GM19238 (cell line): ENCODE data around the gene PEX3.
"Not testable (repeated sequence)": the region's sequence is repeated elsewhere in the genome, so short reads cannot be mapped to it uniquely, and the experiment has no call there.

Source experiments
- DNase-seq: peaks from one replicate; pipeline ENCODE4 v3.0.0; 2011; ENCODE audit warnings: low spot score; ENCODE audit not compliant: insufficient read length

The PEX3 gene

GRCh38 chr6:143505537-143505936, 54.9 kb downstream of the PEX3 start:
- no peak for DNase-seq

GRCh38 chr6:143506199-143506598, 55.6 kb downstream of the PEX3 start:
- DNase-seq = no peak

GRCh38 chr6:143506620-143507019, 56.0 kb downstream of the PEX3 start:
- DNase-seq = no peak

DNA sequence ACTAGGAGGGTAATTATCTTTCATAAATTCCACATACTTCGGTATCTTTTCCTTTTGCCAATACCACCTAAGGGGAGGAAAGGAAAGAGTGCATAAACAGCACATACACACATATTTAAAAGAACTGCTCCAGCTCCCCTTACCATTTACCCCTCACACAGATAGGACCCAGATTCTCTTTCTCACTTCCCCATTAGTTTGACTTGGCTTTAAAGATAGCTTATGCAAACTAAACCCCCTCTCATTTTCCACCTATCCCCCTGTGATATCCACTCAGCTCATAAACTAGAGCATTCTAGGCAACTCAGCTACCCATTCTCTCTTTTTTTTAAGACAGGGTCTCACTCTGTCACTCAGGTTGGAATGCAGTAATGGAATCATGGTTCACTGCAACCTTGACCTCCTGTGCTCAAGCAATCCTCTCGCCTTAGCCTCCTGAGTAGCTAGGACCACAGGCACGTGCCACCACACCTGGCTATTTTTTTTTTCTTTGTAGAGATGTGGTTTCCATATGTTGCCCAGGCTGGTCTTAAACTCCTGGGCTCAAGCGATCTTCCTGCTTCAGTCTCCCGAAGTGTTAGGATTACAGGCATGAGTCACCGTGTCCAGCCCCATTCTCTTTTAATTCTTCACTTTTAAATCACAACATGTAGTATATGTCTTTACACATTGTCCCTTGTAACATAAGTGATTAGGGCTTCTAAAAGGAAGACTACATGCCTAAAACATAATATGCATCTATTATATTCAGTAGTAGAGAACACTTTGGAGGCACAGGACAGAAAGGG, 56.9 kb downstream of the PEX3 start:
- DNase-seq = no peak

- not testable (repeated sequence) for DNase-seq
Measured at GRCh38 chr6:143510326-143510725, 59.7 kb downstream of the PEX3 start.

DNA sequence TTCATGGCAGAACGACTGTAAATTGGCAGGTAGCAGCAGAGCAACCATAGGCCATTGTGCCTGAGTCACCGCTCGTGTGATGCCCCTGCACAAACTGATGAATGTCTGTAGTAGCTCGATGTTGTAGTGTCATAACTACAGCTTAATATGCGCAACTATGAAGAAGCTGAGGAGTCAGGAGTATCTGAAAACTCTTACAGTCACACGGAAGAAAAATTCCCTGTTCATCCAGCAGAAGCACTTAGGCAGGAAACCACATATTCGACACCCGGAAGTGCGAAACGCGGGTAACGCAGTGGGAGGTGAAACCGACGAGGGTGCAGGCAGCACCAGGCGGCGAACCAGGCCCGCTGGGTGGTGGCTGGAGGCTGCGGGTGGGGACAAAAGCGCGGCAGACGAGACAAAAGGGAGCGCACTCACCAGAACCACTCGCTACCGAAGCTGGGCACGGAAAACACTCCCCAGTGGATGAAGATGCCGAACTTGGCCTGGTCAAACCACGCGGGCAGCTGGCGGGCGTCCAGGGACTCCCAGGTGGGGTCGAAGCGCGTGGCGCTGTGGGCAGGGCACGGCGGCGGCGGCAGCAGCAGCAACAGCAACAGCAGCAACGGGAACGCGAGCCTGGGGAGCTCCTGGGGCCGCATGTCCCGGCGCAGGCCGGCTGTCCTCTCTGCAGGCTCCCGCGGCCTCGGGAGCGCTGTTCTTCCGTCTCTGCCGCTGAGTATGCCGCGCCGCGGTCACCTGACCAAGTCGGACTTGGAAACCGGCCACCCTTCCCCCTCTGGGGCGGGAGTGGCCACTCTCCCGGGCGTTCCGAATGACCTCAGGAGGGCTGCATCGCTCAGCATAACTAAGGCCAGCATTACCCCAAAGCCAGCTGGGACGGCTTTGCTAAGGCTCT, 60.6 kb downstream of the PEX3 start, which contains the start of gene FUCA2:
TSS of gene FUCA2 (minus strand) at position 730 of the 901 bp plus-strand sequence. CDS start at position 644, 86 bp downstream.
- peak; percentile 54 for DNase-seq

DNA sequence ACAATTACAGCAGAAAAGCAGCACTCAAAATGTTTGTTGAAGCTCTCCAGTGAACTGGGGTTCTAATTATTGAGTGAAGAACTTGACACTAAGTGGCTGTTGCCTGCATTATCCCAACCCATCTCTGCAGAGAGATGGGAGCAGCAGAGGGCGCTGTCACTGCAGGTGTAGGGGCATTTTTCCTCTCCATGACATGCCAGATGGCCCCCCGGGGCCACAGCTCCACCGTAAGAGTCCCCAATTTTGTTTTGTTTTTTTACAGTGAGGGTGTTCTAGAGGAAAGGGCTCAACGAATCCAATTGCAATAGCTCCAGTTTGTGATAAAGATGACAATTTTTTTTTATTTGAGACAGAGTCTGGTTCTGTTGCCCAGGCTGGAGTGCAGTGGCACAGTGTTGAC, 62.8 kb downstream of the PEX3 start:
- DNase-seq = no peak

DNA sequence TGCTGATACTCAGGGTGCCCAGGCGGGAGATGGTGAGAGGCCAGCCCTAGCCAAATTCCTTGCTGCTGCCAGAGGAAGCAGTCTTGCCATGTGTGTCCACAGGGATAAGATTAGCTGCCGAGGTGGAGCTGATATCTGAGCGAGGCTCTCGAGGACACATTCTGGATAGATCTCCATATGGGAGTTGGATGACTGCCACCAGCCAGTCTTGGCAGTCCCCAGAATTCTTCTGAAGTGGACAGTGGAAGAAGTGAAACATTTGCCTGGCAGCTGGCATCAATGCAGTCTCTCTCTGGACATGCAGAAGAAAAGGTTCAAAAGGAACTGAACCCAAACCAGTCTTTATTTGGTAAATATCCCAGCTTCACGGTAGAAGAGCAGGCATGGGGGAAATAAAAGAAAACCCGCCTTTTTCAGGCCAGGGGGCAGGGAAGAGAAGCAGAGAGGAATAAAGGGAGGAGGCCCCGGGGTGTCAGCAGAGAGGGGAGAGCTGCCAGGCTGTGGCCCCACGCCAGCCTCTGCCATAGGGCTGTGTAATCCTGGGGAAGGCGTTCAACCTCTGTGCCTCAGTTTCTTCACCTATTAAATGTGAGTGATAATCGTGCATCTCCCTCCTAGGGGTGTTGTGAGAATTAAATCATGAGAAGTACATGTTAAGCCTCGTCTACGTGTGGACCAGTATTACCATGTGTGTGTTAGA, 64.6 kb downstream of the PEX3 start:
- DNase-seq = no peak

DNA sequence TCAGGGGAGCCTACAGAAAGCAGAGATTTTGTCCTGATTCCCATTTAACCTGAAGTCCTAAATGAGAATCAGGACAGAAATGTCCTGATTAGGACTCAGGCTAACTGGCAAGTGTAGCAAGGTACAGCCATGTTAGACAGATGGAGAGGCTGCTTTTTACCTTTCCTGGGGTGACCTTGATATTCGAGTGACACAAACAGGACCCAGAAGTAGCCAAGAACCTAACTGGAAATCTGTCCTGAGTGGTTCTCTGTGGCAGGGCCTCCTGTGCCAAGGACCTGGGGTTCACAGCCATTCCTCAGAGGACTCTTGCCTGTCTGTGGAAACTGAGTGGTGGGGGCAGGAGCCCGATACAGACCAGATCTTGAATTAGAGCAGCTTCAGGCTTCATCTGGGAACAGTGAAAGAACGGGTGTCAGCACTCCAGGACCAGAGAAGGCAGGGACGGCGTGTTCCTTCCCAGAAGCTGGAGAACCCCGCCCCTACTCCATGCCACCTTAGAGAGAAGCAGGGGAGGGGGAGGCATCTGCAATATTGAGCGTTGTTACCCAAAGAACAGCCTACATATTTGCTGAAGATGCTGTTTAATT, 65.3 kb downstream of the PEX3 start:
- DNase-seq = no peak

GRCh38 chr6:143516690-143517446, 66.3 kb downstream of the PEX3 start:
- DNase-seq = no peak

DNA sequence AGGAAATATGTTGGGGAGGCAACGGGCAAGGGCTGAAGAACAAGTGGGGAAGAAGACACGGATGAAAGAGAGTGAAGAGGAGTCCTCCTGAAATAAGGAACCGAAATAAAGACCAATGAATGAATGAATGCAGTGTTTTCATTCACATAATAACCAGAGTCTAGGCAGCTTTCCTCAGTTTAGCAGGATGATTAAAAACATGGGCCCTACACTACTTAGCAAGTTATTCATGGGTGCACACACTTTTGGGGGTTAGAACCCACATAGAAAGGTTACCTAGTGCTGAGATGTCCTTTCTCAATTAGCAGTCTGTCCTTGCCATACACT, 66.8 kb downstream of the PEX3 start:
- no peak for DNase-seq

GRCh38 chr6:143522039-143522600, 71.5 kb downstream of the PEX3 start:
- DNase-seq = no peak

DNA sequence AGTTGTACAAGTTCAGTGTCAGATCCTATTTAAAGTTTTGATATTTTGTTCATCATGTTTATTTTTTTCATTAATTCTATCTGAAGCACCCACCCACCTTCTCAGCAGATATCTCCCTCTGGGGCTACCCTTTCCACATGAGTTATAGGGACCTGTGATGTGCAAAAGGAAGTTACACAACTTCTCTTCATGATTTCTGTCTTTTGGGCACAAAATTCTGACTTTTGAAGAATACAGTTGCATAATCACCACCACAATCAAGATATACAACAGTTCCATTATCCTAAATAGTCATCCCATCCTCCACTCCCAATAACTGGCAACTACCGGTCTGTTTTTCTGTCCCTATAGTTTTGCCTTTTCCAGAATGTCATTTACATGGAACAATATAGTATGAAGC, 74.8 kb downstream of the PEX3 start:
- DNase-seq = no peak

DNA sequence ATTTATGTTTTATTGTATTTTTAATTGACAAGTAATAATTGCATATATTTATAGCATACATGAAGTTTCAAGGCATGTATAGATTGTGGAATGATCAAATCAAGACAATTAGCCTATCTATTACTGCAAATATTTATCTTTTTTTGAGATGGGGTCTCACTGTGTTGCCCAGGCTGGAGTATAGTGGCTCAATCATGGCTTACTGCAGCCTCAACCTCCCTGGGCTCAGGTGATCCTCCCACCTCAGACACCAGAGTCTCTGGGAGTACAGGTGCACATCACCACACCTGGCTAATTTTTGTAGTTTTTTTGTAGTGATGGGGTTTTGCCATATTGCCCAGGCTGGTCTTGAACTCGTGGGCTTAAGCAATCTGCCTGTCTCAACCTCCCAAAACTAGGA, 77.1 kb downstream of the PEX3 start:
- DNase-seq = no peak

- no peak for DNase-seq
Measured at GRCh38 chr6:143528164-143528811, 77.7 kb downstream of the PEX3 start.

DNA sequence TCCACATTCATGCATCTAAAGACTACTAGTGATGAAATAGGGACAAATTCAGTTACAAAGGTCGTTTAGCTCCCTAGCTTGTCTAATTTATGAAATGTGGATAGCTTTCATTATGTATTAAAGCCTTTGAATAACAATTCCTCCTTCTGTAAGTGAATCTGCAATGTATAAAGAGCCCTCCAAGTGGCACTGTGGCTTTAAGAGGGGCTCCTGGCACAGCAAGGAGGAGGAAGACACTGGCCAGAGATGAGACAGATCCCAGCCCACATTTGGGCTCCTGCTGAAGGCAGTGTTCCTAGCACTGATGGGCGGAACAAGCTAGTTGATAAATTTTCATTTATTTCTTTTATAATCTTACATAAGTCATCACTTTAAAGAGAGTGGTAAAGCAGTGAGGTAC, 78.5 kb downstream of the PEX3 start:
- no peak for DNase-seq

DNA sequence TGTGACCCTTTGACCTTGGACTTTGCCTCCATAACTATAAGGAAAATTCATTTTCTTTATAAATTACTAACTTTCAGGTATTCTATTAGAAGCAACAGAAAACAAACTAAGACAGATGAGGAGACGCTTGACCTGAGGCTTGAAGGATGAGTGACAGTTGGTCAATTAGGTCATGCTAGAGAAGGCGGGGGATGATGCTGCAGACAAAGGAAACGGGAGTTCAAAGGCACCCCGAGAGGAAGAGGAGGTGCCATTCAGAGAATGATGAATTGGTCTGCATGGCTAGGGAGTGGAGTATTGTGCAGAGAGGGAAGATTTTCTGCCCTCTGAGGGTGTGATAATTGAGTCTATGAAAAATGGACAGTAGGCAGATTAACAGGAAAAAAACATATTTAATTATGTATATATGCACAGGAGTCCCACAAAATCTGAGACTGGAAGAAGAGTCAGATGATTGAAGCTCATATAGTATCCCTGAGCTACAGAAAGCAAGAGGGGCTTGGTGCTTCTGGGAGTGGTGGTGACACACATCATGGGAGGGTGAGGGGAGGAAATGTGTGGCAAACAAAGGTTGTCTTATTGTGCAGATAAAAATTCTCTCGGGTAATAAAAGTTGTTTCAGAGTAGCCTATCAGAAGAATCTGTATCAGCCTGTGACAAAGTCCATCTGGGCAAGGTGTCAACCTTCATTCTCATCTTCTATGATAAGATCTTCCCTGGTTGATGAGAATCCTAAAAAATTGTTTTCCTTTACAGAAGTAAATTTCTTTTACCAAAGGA, 81.3 kb downstream of the PEX3 start:
- DNase-seq = no peak

DNA sequence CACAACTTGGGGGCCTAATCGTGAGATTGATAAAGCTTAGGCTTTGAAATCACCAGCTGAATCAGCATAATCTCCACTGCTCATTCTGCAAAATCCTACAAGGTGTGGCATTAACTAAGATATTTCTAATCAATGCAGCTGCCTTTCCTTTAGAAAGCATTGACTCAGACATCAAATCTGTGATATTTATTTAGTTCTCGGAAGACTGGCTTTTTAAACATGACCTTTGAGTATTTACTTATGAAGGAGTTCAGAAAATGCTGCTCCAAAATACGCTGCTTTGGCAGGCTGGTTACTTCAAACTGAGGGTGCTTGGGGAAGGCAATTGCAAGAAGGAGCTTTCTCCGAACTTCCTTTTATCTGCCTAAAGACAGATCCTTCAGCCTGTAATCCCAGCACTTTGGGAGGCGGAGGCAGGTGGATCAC, 84.6 kb downstream of the PEX3 start:
- no peak for DNase-seq

- no peak for DNase-seq
Measured at GRCh38 chr6:143536461-143536865, 85.9 kb downstream of the PEX3 start.
